ENCODE measurements around the gene HMGA1. TPM values are rescaled to one million over a fixed set of nuclear protein-coding genes. Genes with fewer than 3 reads are reported as not detected.
A peak's percentile ranks its signal among the peaks of the same experiment; 100 is the strongest.

Gene HMGA1
- total RNA-seq, 2 donors from 2014 or later, result 32.5 to 36.2 TPM

GRCh38 chr6:34276881-34277762 lies 40.4 kb downstream of the HMGA1 start:
- intact Hi-C loops (cut with DNase I), result no loop called here
- DNase-seq (no peak), ATAC-seq (peak in 1 of 2 donors; percentile 20)

- intact Hi-C loops (cut with DNase I), result no loop called here
Measured at GRCh38 chr6:34277763-34278112, 41.1 kb downstream of the HMGA1 start.

GRCh38 chr6:34278833-34279232 lies 42.2 kb downstream of the HMGA1 start:
- DNase-seq, result no peak
- no peak for ATAC-seq
- intact Hi-C loops (cut with DNase I), result no loop called here

More at GRCh38 chr6:34277763-34278112, 41.1 kb downstream of the HMGA1 start:
- ATAC-seq (no peak), DNase-seq (no peak)

- no peak for ATAC-seq
- intact Hi-C loops (cut with DNase I), result no loop called here
- DNase-seq, result no peak
Measured at GRCh38 chr6:34280216-34280615, 43.5 kb downstream of the HMGA1 start.

- intact Hi-C loops (cut with DNase I), result no loop called here
- no peak for DNase-seq
- ATAC-seq, result no peak
Measured at GRCh38 chr6:34281702-34282334, 45.1 kb downstream of the HMGA1 start.

- ATAC-seq (peak; percentile 88 to 90), DNase-seq (peak; percentile 55)
- intact Hi-C loops (cut with DNase I), result no loop called here
Measured at GRCh38 chr6:34284563-34285447, 48.1 kb downstream of the HMGA1 start.

GRCh38 chr6:34285448-34286164 lies 48.9 kb downstream of the HMGA1 start:
- intact Hi-C loops (cut with DNase I), result no loop called here

GRCh38 chr6:34288581-34288980 lies 51.9 kb downstream of the HMGA1 start:
- DNase-seq (no peak), ATAC-seq (no peak)
- intact Hi-C loops (cut with DNase I), result no loop called here

More at GRCh38 chr6:34285448-34286164, 48.9 kb downstream of the HMGA1 start:
- no peak for DNase-seq
- ATAC-seq, result no peak

GRCh38 chr6:34289137-34289536 lies 52.5 kb downstream of the HMGA1 start:
- intact Hi-C loops (cut with DNase I), result no loop called here
- DNase-seq (no peak), ATAC-seq (no peak)

- intact Hi-C loops (cut with DNase I), result no loop called here
- no peak for ATAC-seq
- no peak for DNase-seq
Measured at GRCh38 chr6:34292954-34293353, 56.3 kb downstream of the HMGA1 start.

- ATAC-seq, result no peak
- no peak for DNase-seq
- intact Hi-C loops (cut with DNase I), result no loop called here
Measured at GRCh38 chr6:34295721-34296120, 59.0 kb downstream of the HMGA1 start.

Small RNAs within 50 kb of the gene (microRNA-seq; reads per million reads assigned to microRNA genes)
- 0 reads per million in 2 donors for gene MIR6835

Other genes with a start within 250 kb of the HMGA1 start
- not detected for gene GRM4, start 90.8 kb upstream of the HMGA1 start, total RNA-seq
- gene SMIM29, start 12.1 kb downstream of the HMGA1 start, total RNA-seq, result 10 to 100 TPM; 18.4 to 22.7 TPM
- 10 to 100 TPM; 36.6 to 53.6 TPM for gene NUDT3, start 155.8 kb downstream of the HMGA1 start, total RNA-seq
- gene RPS10, start 189.2 kb downstream of the HMGA1 start, total RNA-seq, result 100 to 1,000 TPM; 746 to 770 TPM
- gene PACSIN1, start 229.2 kb downstream of the HMGA1 start, total RNA-seq, result 1 to 10 TPM; 3.4 to 8.4 TPM

Measured in left cardiac atrium (tissue), 4 donors.